Non-pigmented ciliary epithelial cell (primary cell): ENCODE results near the gene KLF12.

Experiments
- DNase-seq: peaks from one replicate; pipeline ENCODE4 v3.0.0-alpha.2; 2010; ENCODE audit warnings: low read depth

The KLF12 gene

GRCh38 chr13:74102691-74103090 lies 31.5 kb downstream of the KLF12 start:
- DNase-seq: no peak

GRCh38 chr13:74101436-74101835 lies 32.8 kb downstream of the KLF12 start:
- DNase-seq: no peak

- no peak for DNase-seq
Measured at GRCh38 chr13:74098077-74098476, 36.1 kb downstream of the KLF12 start.

GRCh38 chr13:74097116-74097515 lies 37.1 kb downstream of the KLF12 start:
- no peak for DNase-seq

- no peak for DNase-seq
Measured at GRCh38 chr13:74093691-74094090, 40.5 kb downstream of the KLF12 start.

GRCh38 chr13:74092711-74093110 lies 41.5 kb downstream of the KLF12 start:
- no peak for DNase-seq

GRCh38 chr13:74090869-74091605 lies 43.2 kb downstream of the KLF12 start:
- no peak for DNase-seq

- no peak for DNase-seq
Measured at GRCh38 chr13:74090397-74090796, 43.8 kb downstream of the KLF12 start.

GRCh38 chr13:74087357-74087756 lies 46.8 kb downstream of the KLF12 start:
- DNase-seq: no peak
